Adrenal gland (tissue), 5 donors: ENCODE data around the gene DNAJC15.

Experiments used
- POLR2A ChIP-seq, 2 donors: fragments of 450-650 bp; IDR thresholded peaks; one replicate each; pipeline ENCODE4 v1.6.1; 2017; ENCODE audit warnings: antibody characterized with exemption in 2 of 2, mild to moderate bottlenecking in 2 of 2, moderate library complexity in 1 of 2
- TF ChIP-seq, protein P1 (sequence below), 6 experiments: fragments of 450-650 bp in 4 of 6; fragments of 200-600 bp in 2 of 6; sonication (generic) in 1 of 6; IDR thresholded peaks; 1 replicate in 5 of 6; 2 replicates in 1 of 6; pipeline versions ENCODE4 v1.5.1 to v1.8.0; 2016 to 2021; ENCODE audit warnings: antibody characterized with exemption in 6 of 6, mild to moderate bottlenecking in 2 of 6, moderate library complexity in 1 of 6
- donor health status: DM: no; HTN: no; CAD: no.

DNA sequence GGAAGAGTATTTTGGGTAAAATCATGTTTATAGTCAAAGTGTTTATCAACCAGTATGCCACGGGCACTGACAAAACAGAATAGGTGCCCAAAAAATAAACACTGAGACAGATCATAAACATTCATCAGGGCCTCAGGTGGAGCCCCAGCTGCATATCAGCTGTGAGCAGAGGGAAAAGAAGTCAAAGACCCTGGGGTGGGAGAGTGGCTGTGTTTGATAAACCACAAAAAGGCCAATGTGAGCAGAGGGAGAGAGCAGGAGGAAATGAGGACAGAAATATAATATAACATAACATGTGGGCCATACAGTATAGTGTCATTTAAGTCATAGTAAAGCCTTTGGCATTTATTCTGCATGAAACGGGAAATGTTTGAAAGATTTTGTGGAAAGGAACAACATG is 21.4 kb upstream of the DNAJC15 start:
- no peak for TF ChIP-seq POLR2A (IDR thresholded peaks at IDR 0.05)
- TF ChIP-seq, protein P1, sequence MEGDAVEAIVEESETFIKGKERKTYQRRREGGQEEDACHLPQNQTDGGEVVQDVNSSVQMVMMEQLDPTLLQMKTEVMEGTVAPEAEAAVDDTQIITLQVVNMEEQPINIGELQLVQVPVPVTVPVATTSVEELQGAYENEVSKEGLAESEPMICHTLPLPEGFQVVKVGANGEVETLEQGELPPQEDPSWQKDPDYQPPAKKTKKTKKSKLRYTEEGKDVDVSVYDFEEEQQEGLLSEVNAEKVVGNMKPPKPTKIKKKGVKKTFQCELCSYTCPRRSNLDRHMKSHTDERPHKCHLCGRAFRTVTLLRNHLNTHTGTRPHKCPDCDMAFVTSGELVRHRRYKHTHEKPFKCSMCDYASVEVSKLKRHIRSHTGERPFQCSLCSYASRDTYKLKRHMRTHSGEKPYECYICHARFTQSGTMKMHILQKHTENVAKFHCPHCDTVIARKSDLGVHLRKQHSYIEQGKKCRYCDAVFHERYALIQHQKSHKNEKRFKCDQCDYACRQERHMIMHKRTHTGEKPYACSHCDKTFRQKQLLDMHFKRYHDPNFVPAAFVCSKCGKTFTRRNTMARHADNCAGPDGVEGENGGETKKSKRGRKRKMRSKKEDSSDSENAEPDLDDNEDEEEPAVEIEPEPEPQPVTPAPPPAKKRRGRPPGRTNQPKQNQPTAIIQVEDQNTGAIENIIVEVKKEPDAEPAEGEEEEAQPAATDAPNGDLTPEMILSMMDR (IDR thresholded peaks at IDR 0.05): no peak
